ENCODE measurements around the gene SLC38A6.

SLC38A6 gene

GRCh38 chr14:60980811-60981632 is at the start of gene SLC38A6, which contains the start of gene TRMT5:
Gene SLC38A6 (plus strand): TSS chr14:60981245. CDS start chr14:60981278, 33 bp downstream.
Gene TRMT5 (minus strand): TSS chr14:60981079. CDS start chr14:60980973, 106 bp downstream.
- DNase-seq (ENCODE audit: low read depth) = peak; percentile 98

GRCh38 chr14:60933920-60934655 is 47.0 kb upstream of the SLC38A6 start:
- DNase-seq (ENCODE audit: low read depth) = no peak

GRCh38 chr14:60935319-60935718 is 45.7 kb upstream of the SLC38A6 start:
- DNase-seq (ENCODE audit: low read depth) = no peak

GRCh38 chr14:60943637-60944032 is 37.4 kb upstream of the SLC38A6 start:
- no peak for DNase-seq (ENCODE audit: low read depth)

- no peak for DNase-seq (ENCODE audit: low read depth)
These were observed 36.8 kb upstream of the SLC38A6 start for GRCh38 chr14:60944204-60944603.

GRCh38 chr14:60945984-60946383 is 35.1 kb upstream of the SLC38A6 start:
- DNase-seq (ENCODE audit: low read depth) = peak; percentile 21

- no peak for DNase-seq (ENCODE audit: low read depth)
These were observed 34.3 kb upstream of the SLC38A6 start for GRCh38 chr14:60946773-60947172.

GRCh38 chr14:60951776-60952435 is 29.1 kb upstream of the SLC38A6 start:
- DNase-seq (ENCODE audit: low read depth) = no peak

- no peak for DNase-seq (ENCODE audit: low read depth)
These were observed 24.8 kb upstream of the SLC38A6 start for GRCh38 chr14:60956202-60956601.

- DNase-seq (ENCODE audit: low read depth) = no peak
These were observed 24.4 kb upstream of the SLC38A6 start for GRCh38 chr14:60956632-60957031.

GRCh38 chr14:60958146-60958545 is 22.9 kb upstream of the SLC38A6 start:
- no peak for DNase-seq (ENCODE audit: low read depth)

GRCh38 chr14:60963761-60964160 is 17.3 kb upstream of the SLC38A6 start:
- no peak for DNase-seq (ENCODE audit: low read depth)

- peak; percentile 30 for DNase-seq (ENCODE audit: low read depth)
These were observed 16.1 kb upstream of the SLC38A6 start for GRCh38 chr14:60964904-60965303.

GRCh38 chr14:60965402-60965801 is 15.6 kb upstream of the SLC38A6 start:
- DNase-seq (ENCODE audit: low read depth) = peak; percentile 91

- no peak for DNase-seq (ENCODE audit: low read depth)
These were observed 12.9 kb upstream of the SLC38A6 start for GRCh38 chr14:60968099-60968498.

- DNase-seq (ENCODE audit: low read depth) = no peak
These were observed 12.4 kb upstream of the SLC38A6 start for GRCh38 chr14:60968671-60969070.

- no peak for DNase-seq (ENCODE audit: low read depth)
These were observed 10.9 kb upstream of the SLC38A6 start for GRCh38 chr14:60970146-60970545.

GRCh38 chr14:60971271-60971670 is 9.8 kb upstream of the SLC38A6 start:
- no peak for DNase-seq (ENCODE audit: low read depth)

- no peak for DNase-seq (ENCODE audit: low read depth)
These were observed 8.8 kb upstream of the SLC38A6 start for GRCh38 chr14:60972295-60972694.

GRCh38 chr14:60973070-60973469 is 8.0 kb upstream of the SLC38A6 start:
- DNase-seq (ENCODE audit: low read depth) = no peak

- no peak for DNase-seq (ENCODE audit: low read depth)
These were observed 6.9 kb upstream of the SLC38A6 start for GRCh38 chr14:60974090-60974651.

GRCh38 chr14:60975551-60975950 is 5.5 kb upstream of the SLC38A6 start:
- DNase-seq (ENCODE audit: low read depth) = no peak

Measured in iris pigment epithelial cell (primary cell).